Adrenal gland (tissue), 12 donors: ENCODE measurements around the gene BUD23. TPM values are rescaled to one million over a fixed set of nuclear protein-coding genes. Genes with fewer than 3 reads are reported as not detected.
"Not testable (repeated sequence)": the region's sequence is repeated elsewhere in the genome, so short reads cannot be mapped to it uniquely, and the experiment has no call there.

Experiments used
- DNase-seq, 7 donors: peaks; one replicate each; pipeline ENCODE4 v3.0.0-alpha.2; 2019 to 2020
- H3K27ac ChIP-seq, 5 donors: fragments of 200-600 bp; sonication (generic) in 4 of 5; 1 replicate in 3 of 5; 2 replicates in 2 of 5; pipeline versions ENCODE4 v1.5.1 to v1.8.0; 2016 to 2020; ENCODE audit warnings: mild to moderate bottlenecking in 1 of 5
- H3K27me3 ChIP-seq: fragments of 200-600 bp; 2 replicates; pipeline ENCODE4 v1.8.0; 2021
- H3K36me3 ChIP-seq, 2 donors: fragments of 200-600 bp; replicated peaks in 1 of 2; 1 replicate in 1 of 2; 2 replicates in 1 of 2; pipeline versions ENCODE4 v1.5.1 to v1.8.0; 2018 to 2022
- H3K4me1 ChIP-seq, 2 donors: fragments of 200-600 bp; replicated peaks in 1 of 2; 1 replicate in 1 of 2; 2 replicates in 1 of 2; pipeline versions ENCODE4 v1.5.1 to v1.8.0; 2018 to 2021
- H3K4me3 ChIP-seq, 4 donors: fragments of 200-600 bp; sonication (generic) in 3 of 4; one replicate each; pipeline ENCODE4 v1.5.1; 2016 to 2018
- H3K9me3 ChIP-seq, 3 donors: fragments of 200-600 bp; sonication (generic) in 1 of 3; replicated peaks in 1 of 3; 1 replicate in 2 of 3; 2 replicates in 1 of 3; pipeline versions ENCODE4 v1.5.1 to v1.8.0; 2016 to 2021
- POLR2A ChIP-seq, 2 donors: fragments of 450-650 bp; IDR thresholded peaks; one replicate each; pipeline ENCODE4 v1.6.1; 2017; ENCODE audit warnings: antibody characterized with exemption in 2 of 2, mild to moderate bottlenecking in 2 of 2, moderate library complexity in 1 of 2
- WGBS, 4 donors: extraction: QIAGEN DNeasy Blood & Tissue Kit in 2 of 4; methylation state at CpG; one replicate each; pipeline versions ENCODE4 v1.1.5 to v1.1.7; 2013 to 2017; 5-methylcytosine and 5-hydroxymethylcytosine counted together
- intact Hi-C, 2 donors: fragments of 100-400 bp; cut with DNase I; formaldehyde crosslinking; loops; one replicate each; pipeline versions ENCODE4 v1.14.1 to v1.15.0; 2022 to 2023
- polyA plus RNA-seq, 3 donors: library from polyadenylated mRNA; stranded (reverse); fragments of 200-250 nt in 2 of 3; fragments of 350-450 nt in 1 of 3; fragmentation: Illumina TruSeq in 1 of 3; extraction: RNeasy Lipid Tissue Mini Kit (QIAGEN cat#74804) in 1 of 3; gene quantifications; one replicate each; pipeline ENCODE4 v1.2.3, GENCODE V29; 2013 to 2014
- total RNA-seq, 9 donors: library from RNA; depleted of rRNA in 4 of 9; stranded (reverse); fragments of >200 nt in 4 of 9; fragments of 120-200 nt in 1 of 9; fragmentation: NEBNext Ultra II Directional in 1 of 9; extraction: Animal tissue kit (Norgen Biotek cat#: 25700) in 1 of 9; gene quantifications; one replicate each; pipeline versions ENCODE4 v1.1.0 to v1.2.4, GENCODE V29; 2013 to 2023
- TF ChIP-seq, protein P1 (sequence below), 6 experiments: fragments of 450-650 bp in 4 of 6; fragments of 200-600 bp in 2 of 6; sonication (generic) in 1 of 6; IDR thresholded peaks; 1 replicate in 5 of 6; 2 replicates in 1 of 6; pipeline versions ENCODE4 v1.5.1 to v1.8.0; 2016 to 2021; ENCODE audit warnings: antibody characterized with exemption in 6 of 6, mild to moderate bottlenecking in 2 of 6, moderate library complexity in 1 of 6
- donor health status: healthy with polysubstance abuse.
- donor health status: Bipolar disorder and iron deficiency.
- donor health status: DM: yes; HTN: yes; CAD: no.
- donor health status: DM: no; HTN: no; CAD: no.
- donor health status: DM: no; HTN: no; CAD: no.
- donor health status: DM: yes; HTN: yes; CAD: no.

The BUD23 gene
- total and polyA plus RNA-seq, 12 donors, result 34.7 to 123 (median 64.5) TPM

GRCh38 chr7:73706126-73707044 is 23.0 kb downstream of the BUD23 start:
- WGBS, 4 donors, result 47 to 78% (median 73%) methylated on average over 18 to 25 of the region's 25 CpGs
- Histone ChIP-seq H3K27ac (no peak overlapping the region), H3K4me1 (no peaks in the 10 kb centered on the region), H3K27me3 (no peaks in the 10 kb centered on the region), H3K4me3 (no peak overlapping the region), H3K9me3 (no peaks in the 10 kb centered on the region), H3K36me3 (no peaks in the 10 kb centered on the region)
- intact Hi-C loops, result no loop called here
- TF ChIP-seq POLR2A (IDR thresholded peaks at IDR 0.05), result no peak
- peak in 1 of 7 donors; percentile 55 for DNase-seq

- H3K36me3 ChIP-seq, result no peaks in the 10 kb centered on the region
- H3K27ac ChIP-seq, result no peak overlapping the region
- no peaks in the 10 kb centered on the region for H3K27me3 ChIP-seq
- no peaks in the 10 kb centered on the region for H3K9me3 ChIP-seq
- WGBS, 4 donors, result 68 to 81% (median 74%) methylated on average over 6 to 15 of the region's 15 CpGs
- intact Hi-C loops, result no loop called here
- no peak overlapping the region for H3K4me3 ChIP-seq
- H3K4me1 ChIP-seq, result no peaks in the 10 kb centered on the region
- TF ChIP-seq, protein P1, sequence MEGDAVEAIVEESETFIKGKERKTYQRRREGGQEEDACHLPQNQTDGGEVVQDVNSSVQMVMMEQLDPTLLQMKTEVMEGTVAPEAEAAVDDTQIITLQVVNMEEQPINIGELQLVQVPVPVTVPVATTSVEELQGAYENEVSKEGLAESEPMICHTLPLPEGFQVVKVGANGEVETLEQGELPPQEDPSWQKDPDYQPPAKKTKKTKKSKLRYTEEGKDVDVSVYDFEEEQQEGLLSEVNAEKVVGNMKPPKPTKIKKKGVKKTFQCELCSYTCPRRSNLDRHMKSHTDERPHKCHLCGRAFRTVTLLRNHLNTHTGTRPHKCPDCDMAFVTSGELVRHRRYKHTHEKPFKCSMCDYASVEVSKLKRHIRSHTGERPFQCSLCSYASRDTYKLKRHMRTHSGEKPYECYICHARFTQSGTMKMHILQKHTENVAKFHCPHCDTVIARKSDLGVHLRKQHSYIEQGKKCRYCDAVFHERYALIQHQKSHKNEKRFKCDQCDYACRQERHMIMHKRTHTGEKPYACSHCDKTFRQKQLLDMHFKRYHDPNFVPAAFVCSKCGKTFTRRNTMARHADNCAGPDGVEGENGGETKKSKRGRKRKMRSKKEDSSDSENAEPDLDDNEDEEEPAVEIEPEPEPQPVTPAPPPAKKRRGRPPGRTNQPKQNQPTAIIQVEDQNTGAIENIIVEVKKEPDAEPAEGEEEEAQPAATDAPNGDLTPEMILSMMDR (IDR thresholded peaks at IDR 0.05), result no peak
- TF ChIP-seq POLR2A (IDR thresholded peaks at IDR 0.05), result no peak
- DNase-seq, result peak in 2 of 7 donors; percentile 21 to 90
These were observed 23.7 kb downstream of the BUD23 start for GRCh38 chr7:73707045-73707631.

DNA sequence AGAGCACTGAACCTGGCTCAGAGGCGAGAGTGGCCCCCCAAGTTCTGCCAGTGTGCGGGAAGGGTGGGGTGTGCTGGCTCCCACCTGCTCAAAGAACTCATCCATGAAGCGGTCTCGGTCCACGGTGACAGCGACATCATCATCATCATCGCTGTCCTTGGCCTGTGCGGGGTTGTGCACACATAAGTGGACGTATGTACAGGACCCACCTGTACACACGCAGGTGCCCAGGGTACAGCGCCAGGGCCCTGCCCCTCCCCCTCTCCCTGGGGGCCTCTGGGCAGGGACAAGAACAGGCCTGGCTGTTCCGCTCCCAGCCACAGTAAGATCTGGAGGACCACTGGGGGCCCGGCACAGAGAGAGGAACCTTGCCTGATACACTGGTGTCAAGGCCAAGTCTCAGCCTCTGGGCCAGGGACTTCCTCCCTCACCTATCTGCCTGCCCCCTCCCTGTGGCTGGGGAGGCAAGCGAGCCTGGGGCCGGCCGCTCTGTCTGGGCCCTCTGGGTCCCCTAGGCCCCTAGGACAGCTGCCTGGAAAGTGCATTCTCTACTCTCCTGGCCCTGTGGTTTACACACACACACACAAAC is 25.7 kb downstream of the BUD23 start:
- no peak overlapping the region for H3K4me3 ChIP-seq
- no peaks in the 10 kb centered on the region for H3K9me3 ChIP-seq
- intact Hi-C loops, result no loop called here
- no peak overlapping the region for H3K27ac ChIP-seq
- no peaks in the 10 kb centered on the region for H3K4me1 ChIP-seq
- H3K27me3 ChIP-seq, result no peaks in the 10 kb centered on the region
- H3K36me3 ChIP-seq, result no peaks in the 10 kb centered on the region
- TF ChIP-seq, protein P1 (IDR thresholded peaks at IDR 0.05), result no peak
- TF ChIP-seq POLR2A (IDR thresholded peaks at IDR 0.05), result no peak
- no peak for DNase-seq
- 88 to 96% (median 91%) methylated on average over 5 to 16 of the region's 16 CpGs for WGBS, 4 donors

DNA sequence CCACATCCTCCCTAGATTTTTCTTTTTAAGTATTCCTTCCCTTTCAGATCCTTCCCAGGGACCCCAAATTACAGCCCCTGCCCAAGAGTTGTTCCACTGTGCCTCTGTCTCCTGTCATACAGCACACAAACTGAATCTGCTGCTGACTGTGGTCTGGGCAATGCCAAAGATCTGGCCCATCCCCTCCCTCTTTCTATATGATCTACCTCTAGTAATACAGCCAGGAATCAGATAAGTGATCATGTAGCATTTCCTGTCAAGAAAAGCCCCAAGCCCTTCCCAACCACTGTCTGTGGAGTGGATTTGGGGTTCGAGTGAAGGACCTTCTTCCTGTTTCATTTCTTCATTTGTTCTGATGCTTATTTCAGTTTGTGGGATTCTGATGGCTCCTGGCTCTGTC is 29.4 kb downstream of the BUD23 start:
- TF ChIP-seq, protein P1 (IDR thresholded peaks at IDR 0.05), result no peak
- TF ChIP-seq POLR2A (IDR thresholded peaks at IDR 0.05), result no peak
- Histone ChIP-seq H3K4me1 (peaks cover 0 to 5% of the 10 kb centered on the region in 2 donors), H3K27me3 (no peaks in the 10 kb centered on the region), H3K9me3 (no peaks in the 10 kb centered on the region), H3K4me3 (no peak overlapping the region), H3K36me3 (no peaks in the 10 kb centered on the region), H3K27ac (no peak overlapping the region)
- WGBS, 4 donors, result 58 to 91% (median 73%) methylated on average over 1 of the region's 1 CpG
- DNase-seq, result no peak
- intact Hi-C loops, result no loop called here

GRCh38 chr7:73713319-73713718 is 29.9 kb downstream of the BUD23 start:
- H3K4me1 ChIP-seq, DNase-seq, H3K9me3 ChIP-seq, intact Hi-C loops, H3K27me3 ChIP-seq, H3K4me3 ChIP-seq, H3K27ac ChIP-seq, H3K36me3 ChIP-seq: not testable (repeated sequence)
- WGBS, 4 donors, result 82 to 94% (median 93%) methylated on average over 4 to 6 of the region's 6 CpGs
